ENCODE data around the gene CDRT4. TPM values are rescaled to one million over a fixed set of nuclear protein-coding genes. Genes with fewer than 3 reads are reported as not detected.

The CDRT4 gene
- total RNA-seq, 1 donor from 2014 or later, result 10.1 TPM

DNA sequence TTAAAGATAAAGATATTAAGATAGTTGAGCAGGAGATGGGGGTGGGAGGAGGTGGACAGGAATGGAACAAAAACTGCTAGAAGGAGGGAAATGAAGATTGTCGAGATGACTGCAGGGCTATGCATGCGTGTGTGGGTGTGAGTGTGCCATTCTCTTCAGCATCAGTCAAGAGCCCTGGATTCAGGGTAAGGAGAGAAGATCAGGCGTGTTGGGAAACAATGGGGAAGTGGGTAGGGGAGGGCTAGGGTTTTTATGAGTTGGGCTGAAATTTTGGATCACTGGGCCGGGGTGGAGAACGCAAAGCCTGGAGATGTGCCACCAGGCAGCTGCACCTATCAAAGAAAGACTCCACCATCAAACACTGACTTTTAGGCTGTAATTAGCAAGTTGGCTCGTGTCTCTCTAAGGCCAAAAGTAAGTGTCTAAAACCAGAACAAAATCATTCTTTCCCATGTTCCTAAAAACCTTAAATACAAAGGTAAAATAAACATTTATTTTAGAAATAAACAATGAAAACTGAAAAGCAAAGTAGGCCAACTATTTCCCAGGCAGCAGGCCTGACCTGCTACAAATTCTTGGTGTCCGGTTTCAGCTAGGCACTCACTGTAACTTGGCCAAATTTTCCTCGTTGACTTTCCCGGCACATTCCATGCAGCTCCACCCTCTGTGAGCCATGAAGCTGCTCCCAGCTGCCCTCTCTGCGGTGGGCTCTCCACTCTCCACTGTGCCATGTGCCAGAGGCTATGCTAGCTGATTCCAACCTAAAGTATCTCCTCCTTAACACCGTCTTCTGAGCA is 4.2 kb downstream of the CDRT4 start:
- Mint-ChIP-seq H3K4me1 (ENCODE audit: unreplicated experiment) (peaks cover 36% of the 10 kb centered on the region), H3K4me3 (ENCODE audit: unreplicated experiment) (peak overlapping the region; percentile 5), H3K27me3 (ENCODE audit: unreplicated experiment) (no peaks in the 10 kb centered on the region), H3K9me3 (ENCODE audit: unreplicated experiment) (no peaks in the 10 kb centered on the region), H3K36me3 (ENCODE audit: unreplicated experiment) (peaks cover 5% of the 10 kb centered on the region), H3K27ac (ENCODE audit: unreplicated experiment) (peak overlapping the region; percentile 87)
- TF ChIP-seq CTCF (IDR thresholded peaks at IDR 0.05), result no peak
- DNase-seq (ENCODE audit: extremely low spot score, unreplicated experiment), result no peak

GRCh38 chr17:15457723-15458094 is 9.7 kb downstream of the CDRT4 start:
- peaks cover 9% of the 10 kb centered on the region for H3K36me3 Mint-ChIP-seq (ENCODE audit: unreplicated experiment)
- peak overlapping the region; percentile 94 for H3K27ac Mint-ChIP-seq (ENCODE audit: unreplicated experiment)
- H3K4me3 Mint-ChIP-seq (ENCODE audit: unreplicated experiment), result peak overlapping the region; percentile 51
- no peaks in the 10 kb centered on the region for H3K27me3 Mint-ChIP-seq (ENCODE audit: unreplicated experiment)
- H3K4me1 Mint-ChIP-seq (ENCODE audit: unreplicated experiment), result peaks cover 54% of the 10 kb centered on the region
- DNase-seq (ENCODE audit: extremely low spot score, unreplicated experiment), result peak; percentile 87
- TF ChIP-seq CTCF (IDR thresholded peaks at IDR 0.05), result no peak
- peaks cover 4% of the 10 kb centered on the region for H3K9me3 Mint-ChIP-seq (ENCODE audit: unreplicated experiment)

GRCh38 chr17:15456972-15457722 is 10.3 kb downstream of the CDRT4 start:
- TF ChIP-seq CTCF (IDR thresholded peaks at IDR 0.05), result peak; percentile 60
- H3K36me3 Mint-ChIP-seq (ENCODE audit: unreplicated experiment), result peaks cover 9% of the 10 kb centered on the region
- no peaks in the 10 kb centered on the region for H3K27me3 Mint-ChIP-seq (ENCODE audit: unreplicated experiment)
- peak; percentile 92 for DNase-seq (ENCODE audit: extremely low spot score, unreplicated experiment)
- H3K4me3 Mint-ChIP-seq (ENCODE audit: unreplicated experiment), result peak overlapping the region; percentile 51
- H3K9me3 Mint-ChIP-seq (ENCODE audit: unreplicated experiment), result peaks cover 4% of the 10 kb centered on the region
- H3K4me1 Mint-ChIP-seq (ENCODE audit: unreplicated experiment), result peaks cover 54% of the 10 kb centered on the region
- H3K27ac Mint-ChIP-seq (ENCODE audit: unreplicated experiment), result peak overlapping the region; percentile 94

- Mint-ChIP-seq H3K4me1 (ENCODE audit: unreplicated experiment) (peaks cover 49% of the 10 kb centered on the region), H3K9me3 (ENCODE audit: unreplicated experiment) (peaks cover 4% of the 10 kb centered on the region), H3K27me3 (ENCODE audit: unreplicated experiment) (no peaks in the 10 kb centered on the region), H3K4me3 (ENCODE audit: unreplicated experiment) (peak overlapping the region; percentile 15), H3K36me3 (ENCODE audit: unreplicated experiment) (peaks cover 9% of the 10 kb centered on the region), H3K27ac (ENCODE audit: unreplicated experiment) (peak overlapping the region; percentile 94)
- DNase-seq (ENCODE audit: extremely low spot score, unreplicated experiment), result no peak
- no peak for TF ChIP-seq CTCF (IDR thresholded peaks at IDR 0.05)
These were observed 10.9 kb downstream of the CDRT4 start for GRCh38 chr17:15456496-15456895.

GRCh38 chr17:15454346-15454745 is 13.1 kb downstream of the CDRT4 start:
- H3K27ac Mint-ChIP-seq (ENCODE audit: unreplicated experiment), result no peak overlapping the region
- H3K4me3 Mint-ChIP-seq (ENCODE audit: unreplicated experiment), result no peak overlapping the region
- H3K4me1 Mint-ChIP-seq (ENCODE audit: unreplicated experiment), result peaks cover 36% of the 10 kb centered on the region
- H3K36me3 Mint-ChIP-seq (ENCODE audit: unreplicated experiment), result peaks cover 5% of the 10 kb centered on the region
- TF ChIP-seq CTCF (IDR thresholded peaks at IDR 0.05), result no peak
- H3K27me3 Mint-ChIP-seq (ENCODE audit: unreplicated experiment), result no peaks in the 10 kb centered on the region
- no peak for DNase-seq (ENCODE audit: extremely low spot score, unreplicated experiment)
- H3K9me3 Mint-ChIP-seq (ENCODE audit: unreplicated experiment), result peaks cover 4% of the 10 kb centered on the region

All from osteocyte (in vitro differentiated cells).